Measurements from ENCODE around the gene PRR16.

- TF ChIP-seq POLR2A (IDR thresholded peaks at IDR 0.05), result no peak
- no peak for TF ChIP-seq CTCF (IDR thresholded peaks at IDR 0.05)
- no peak for TF ChIP-seq POLR2AphosphoS5 (IDR thresholded peaks at IDR 0.05)
Observed at GRCh38 chr5:120538644-120539043, 74.5 kb downstream of the PRR16 start.
